Amniotic stem cell (primary cell): Measurements from ENCODE around the gene LYSMD4.
"Not testable (repeated sequence)": the region's sequence is repeated elsewhere in the genome, so short reads cannot be mapped to it uniquely, and the experiment has no call there.

ENCODE experiments used
- DNase-seq: peaks from one replicate; lab custom pipeline; 2025; lab: John Stamatoyannopoulos, UW

Gene LYSMD4

DNA sequence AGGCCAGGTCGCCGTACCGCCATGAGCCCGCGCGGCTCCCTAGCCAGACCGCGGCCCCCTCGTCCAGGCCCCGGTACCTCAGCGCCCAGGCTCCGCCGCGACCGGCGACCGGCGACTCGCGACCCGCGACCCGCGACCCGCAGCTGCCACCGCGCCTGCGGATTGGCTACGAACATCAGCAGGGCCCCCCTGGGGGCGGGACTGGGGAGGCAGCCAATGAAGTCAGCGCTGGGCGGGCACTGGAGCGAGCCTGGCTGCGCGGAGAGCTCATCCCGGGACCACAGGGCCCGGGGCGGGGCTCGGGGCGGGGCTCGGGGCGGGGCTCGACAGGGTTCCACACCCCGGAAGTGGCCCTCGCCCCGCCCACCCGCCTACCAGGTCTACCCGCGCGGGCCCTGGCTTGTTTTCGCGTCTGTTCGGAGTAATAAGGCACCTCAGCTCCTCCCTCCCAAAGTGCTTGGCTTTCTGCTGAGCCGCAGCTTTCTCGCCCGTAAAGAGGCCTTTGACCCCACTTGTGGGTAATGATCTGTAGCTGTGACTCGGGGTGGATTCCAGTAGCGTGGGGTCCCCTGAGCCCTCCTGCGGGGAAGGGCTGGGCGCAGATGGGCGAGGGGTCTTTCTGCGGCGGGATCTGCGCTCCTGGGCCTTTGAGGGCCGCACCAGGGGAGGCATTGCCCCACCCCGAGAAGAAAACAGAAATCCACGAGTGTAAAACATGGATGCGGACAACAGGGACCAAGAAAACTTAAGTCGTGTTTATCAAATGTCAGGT is at the start of gene LYSMD4:
Gene LYSMD4 (minus strand): TSS at position 170 of the 772 bp plus-strand sequence. CDS start 1,438 bp downstream, outside the sequence.
- peak; percentile 71 for DNase-seq

DNA sequence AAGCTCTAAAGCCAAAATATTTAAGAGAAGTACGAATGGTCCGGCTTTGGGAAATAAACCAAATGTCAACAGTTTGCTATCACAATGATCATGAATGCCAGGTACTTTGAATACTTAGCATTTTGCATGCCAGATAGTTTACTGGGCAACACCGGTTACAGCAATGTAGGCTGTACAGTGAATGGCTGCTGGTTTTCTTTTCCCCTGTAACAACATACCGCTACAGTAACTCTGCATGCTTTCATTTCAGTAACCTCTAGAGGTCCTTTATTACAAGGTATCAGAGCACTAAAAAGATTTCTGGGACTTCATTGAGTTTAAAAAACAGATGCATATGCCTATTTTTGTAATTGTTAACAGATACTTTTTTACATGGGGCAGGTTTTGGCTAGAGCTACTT is 48.8 kb upstream of the LYSMD4 start:
- DNase-seq = not testable (repeated sequence)

DNA sequence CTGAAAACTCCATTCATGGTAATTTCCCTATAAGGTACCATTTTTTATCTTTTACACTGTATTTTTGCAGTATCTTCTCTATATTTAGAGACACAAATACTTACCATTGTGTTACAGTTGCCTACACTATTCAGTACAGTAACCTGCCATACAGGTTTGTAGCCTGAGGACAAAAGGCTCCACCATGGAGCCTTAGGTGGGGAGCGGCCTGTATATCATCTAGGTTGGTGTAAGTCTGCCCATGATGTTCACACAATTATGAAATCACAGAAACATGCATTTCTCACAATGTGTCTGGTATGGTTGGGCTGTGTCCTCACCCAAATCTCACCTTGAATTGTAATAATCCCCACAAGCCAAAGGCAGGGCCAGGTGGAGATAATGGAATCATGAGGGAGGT is 43.9 kb upstream of the LYSMD4 start:
- DNase-seq = no peak

DNA sequence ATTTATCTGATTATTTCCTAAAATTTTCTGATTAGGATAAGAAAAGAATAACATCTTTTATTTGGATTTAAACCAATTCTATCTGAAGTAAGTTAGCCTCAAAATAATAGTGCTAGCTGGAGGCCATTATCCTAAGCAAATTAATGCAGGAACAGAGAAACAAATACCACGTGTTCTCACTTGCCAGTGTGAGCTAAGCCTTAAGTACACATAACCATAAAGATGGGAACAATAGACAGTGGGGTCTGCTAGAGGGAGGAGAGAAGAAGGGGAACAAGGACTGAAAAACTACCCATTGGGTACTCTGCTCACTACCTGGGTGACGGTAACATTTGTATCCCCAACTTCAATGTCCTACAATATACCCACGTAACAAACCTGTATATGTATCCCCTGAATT is 31.3 kb upstream of the LYSMD4 start:
- DNase-seq = no peak

DNA sequence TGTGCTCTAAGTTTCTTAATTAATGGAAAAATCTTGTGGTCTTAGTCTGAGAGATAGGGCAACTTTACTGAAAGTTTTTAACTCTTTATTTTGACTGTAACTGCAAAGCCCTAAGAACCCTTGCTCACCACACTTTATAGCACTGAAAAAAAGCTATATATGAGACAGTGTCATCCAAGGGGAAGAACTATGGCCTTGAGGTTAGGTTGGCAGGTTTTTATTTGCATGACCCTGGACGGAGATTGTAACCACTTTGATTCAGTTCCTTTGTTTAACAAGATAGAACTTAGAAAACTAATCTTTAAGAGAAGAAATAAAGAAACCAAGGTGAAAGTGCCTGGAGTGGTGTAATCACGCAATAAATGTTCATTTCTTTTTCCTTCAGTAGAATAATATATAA is 30.6 kb upstream of the LYSMD4 start:
- DNase-seq = no peak

DNA sequence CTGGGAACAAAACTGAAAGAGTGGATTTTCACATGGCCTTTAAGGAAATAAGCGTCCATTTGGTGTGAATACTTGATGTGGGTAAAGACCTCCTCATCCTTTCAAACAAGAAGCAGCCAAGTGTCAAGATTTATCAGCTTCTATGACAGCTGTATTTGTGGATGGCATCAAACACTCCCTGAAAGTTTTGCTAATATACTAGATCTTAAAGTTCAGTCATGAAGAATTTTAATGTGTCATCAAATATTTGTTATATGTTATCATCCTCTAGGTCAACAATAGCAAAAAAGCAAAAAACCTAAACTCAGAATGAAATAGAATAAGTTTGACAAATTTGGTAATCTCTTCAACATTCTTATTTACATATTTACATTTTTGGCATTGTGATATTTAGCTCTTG is 29.1 kb upstream of the LYSMD4 start:
- no peak for DNase-seq

DNA sequence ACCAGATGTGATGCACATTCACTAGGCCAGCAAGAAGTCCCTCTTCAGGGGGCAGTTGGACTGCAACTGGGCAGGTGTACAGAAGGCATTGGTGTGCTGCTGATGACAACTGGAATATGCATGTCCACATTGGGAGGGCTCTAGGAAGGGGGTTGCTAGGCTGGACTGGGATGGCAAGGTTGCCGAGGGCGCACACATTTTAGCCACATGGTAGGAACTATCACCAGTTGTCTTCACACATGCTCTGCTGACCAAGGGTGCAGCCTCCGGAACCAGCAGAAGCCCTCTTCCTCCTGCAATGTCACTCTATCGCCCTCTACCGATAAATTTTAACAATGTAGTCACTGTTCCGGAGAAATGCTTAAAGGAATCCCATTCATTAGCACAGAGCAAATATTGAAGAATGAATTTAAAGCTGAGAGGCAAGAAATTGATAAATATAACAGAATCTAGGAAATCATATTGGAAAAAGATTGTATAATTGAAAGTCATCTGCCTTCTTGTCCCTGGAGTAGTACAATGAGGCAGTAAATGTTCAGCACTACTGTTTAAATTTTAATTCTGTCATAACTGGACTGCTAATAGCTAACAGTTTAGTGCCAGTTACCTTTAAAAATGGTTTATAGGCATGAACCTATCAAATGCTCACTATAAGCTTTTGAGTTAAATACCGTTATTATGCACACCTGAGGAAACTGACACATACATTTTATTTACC is 22.6 kb upstream of the LYSMD4 start:
- peak; percentile 42 for DNase-seq

DNA sequence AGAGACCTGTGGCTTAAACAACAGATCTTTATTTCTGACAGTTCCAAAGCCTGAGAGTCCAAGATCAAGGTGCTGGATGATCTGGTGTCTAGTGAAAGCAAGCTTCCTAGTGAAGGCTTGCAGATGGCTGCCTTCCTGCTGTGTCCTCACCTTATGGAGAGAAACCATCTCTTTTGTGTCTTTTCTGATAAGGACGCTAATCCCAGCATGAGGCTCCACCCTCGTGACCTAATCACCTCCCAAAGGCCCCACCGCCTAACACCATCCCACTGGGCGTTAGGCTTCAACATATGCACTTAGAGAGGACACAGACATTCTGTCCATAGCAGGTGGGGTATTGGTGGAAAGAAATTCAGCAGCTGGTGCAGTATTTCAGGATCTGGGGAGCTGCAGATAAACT is 19.8 kb upstream of the LYSMD4 start:
- no peak for DNase-seq

DNA sequence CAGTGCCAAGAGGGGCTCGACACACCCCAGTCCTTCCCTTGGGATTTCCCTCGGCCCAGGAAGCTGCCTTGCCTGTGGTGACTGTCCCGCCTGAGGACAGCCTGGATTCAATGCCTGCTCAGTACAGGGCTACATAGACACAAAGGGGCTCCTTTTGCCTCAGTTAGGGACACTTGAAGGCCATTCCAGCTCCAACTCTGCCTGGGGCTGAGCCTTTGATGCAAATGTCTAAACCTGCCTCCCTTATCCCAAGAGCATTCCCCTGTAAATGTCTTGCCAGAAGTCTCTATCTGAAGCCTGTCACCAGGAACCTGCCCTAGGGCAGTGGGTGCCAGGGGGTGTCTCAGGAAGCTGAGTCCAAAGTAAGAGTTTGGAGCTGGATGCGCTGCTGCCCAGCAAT is 19.3 kb upstream of the LYSMD4 start:
- DNase-seq = no peak

DNA sequence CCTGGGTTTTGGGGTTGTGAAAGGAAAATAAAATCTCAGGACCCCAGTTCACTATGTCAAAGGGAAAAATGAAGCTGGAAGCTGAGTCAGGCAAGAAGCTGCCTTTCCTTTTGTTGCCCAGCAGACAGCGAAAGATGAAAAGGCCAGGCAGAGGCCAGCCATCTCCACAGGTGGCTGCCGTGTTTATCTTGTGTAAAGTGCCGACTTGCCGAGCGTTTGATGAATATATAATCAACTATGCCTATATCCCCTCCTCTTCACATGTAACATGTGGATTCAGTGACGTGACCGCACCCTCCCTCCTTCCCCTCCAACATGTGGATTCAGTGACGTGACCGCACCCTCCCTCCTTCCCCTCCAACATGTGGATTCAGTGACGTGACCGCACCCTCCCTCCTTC is 17.1 kb upstream of the LYSMD4 start:
- DNase-seq = not testable (repeated sequence)

DNA sequence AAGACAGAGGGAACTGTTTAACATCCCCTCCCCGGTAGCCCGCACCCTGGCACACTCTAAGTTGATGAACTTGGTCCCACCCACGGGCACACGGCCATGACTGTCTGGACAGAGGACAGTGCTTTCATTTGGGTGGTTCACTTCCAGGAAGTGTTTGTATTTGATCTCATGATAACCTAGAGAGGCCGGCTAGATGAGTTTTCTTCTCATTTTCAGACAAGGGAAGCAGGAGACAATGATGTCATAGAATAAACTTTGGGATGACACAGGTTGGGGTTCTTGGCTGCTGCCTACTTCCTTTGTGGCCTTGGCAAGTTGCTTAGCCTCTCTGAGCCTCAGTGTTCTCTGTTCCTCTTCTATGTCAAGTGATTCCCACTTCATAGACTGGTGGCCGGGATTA is 16.1 kb upstream of the LYSMD4 start:
- no peak for DNase-seq

DNA sequence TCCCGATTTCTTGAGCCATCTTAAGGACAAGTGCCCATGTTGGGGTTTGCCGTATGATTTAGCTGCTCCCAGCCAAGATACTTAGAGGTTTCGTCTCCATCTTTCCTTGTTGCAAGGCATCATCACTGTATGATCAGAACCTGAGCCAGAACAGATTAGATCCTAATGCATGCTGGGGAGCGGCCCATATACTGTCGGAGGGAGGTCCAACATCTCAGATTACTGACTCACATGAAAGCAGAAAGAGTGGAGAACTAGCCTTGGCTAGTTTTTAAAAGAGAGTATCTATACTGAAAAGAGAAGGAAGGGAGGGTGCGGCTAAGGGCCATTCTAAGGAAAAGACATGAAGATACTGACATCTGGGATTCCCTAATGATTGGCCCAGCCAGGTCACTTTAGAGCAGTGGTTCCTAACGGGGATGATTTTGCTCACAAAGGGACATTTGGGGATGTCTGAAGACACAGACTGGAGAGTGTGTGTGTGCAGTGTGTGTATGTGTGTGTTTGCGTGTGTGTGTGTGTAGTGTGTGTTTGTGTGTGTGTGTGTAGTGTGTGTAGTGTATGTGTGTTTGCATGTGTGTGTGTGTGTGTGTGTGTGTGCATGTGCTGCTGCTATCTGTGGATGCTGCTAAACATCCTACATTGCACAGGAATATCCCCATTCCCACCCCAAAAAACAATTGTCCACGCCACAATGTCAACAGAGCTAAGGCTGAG is 12.3 kb upstream of the LYSMD4 start:
- DNase-seq = no peak

DNA sequence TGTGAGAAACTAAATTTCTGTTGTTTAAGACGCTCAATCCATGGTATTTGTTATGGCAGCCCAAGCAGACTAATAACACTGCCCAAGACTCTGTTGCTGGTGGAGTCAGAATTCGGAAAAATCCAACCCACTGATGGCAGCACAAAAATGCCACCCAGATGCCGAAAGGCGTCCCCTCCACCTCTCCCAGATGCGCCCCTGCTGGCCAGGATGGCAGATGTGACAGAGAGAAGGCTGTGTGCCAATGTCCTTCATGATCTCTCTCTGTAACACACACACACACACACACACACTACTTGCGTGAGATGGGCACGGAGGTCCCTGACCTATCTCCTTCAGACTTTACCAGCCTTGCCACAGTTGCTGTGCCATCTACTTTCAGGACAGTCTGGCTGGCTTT is 10.9 kb upstream of the LYSMD4 start:
- no peak for DNase-seq

DNA sequence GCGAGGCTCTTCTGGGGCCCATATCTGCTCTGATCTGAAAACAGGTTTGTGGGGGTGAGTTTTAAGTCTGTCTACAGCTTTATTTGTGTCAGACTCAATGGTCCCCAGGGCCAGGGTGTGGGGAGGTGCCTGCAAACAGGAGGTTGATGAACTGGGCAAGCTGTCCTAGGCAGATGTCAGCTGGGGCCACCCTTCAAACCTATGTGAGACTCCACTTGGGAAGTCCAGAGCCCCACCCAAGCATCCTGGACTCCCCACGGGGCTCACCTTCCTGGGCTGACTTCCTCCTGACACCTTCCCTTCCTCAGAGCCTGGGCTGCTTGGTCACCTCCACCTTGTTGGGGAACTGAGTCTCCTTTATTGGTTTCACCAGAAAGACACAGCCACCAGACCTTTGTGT is 8.6 kb upstream of the LYSMD4 start:
- no peak for DNase-seq

DNA sequence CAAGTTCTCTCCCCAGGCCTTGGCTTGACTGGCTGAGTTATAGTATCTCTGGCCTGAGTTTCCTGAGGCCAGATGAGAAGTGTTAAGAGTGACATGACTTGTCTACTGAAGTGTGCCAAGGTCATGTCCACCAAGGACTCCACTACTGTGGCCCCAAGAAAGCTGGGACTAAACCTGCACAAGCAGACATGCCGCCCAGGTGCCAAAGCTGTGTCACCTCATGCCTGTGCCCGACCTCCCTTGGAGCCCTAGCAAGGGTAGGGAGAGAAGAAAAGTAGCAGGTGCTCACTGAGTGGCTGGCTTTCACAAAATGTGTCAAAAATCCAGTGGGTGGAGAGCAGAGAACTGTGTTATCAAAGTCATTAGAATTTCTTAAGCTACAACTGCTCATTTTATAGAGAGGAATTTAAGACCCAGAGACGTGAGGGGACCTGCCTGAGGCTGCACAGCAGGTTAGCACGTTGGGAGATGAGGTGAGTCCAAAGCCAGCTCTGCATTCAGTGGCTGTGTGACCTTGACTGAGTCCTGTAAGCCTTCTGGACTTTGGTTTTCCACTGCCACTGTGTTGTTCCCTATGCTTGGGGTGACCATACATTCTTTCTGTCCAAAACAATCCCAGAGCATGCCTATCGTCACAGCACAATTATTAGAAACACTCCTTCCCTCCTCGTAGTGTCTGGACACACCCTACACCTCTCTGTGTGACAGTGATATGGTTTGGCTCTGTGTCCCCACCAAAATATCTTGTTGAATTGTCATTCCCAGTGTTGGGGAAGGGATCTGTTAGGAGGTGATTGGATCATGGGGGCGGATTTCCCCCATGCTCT is 5.0 kb upstream of the LYSMD4 start:
- DNase-seq = no peak

DNA sequence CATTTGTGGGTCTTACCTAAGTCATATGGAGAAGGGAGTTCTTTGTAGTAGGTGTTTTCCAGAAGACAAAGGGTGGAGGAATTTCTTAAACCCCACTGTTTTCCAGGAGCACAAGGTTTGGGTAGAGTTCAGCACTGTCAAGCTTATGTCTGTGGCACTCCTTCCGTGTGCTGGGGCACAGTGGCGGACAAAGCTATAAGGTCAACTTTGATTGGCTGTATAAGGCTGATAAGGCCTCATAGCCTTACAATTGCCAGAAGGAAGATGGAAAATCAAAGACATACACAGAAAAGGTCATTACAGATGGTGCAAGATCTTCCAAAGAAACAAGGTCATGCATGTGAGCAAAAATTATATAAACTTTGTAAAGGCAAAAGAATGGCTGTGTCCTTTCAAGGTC is 3.5 kb upstream of the LYSMD4 start:
- no peak for DNase-seq

DNA sequence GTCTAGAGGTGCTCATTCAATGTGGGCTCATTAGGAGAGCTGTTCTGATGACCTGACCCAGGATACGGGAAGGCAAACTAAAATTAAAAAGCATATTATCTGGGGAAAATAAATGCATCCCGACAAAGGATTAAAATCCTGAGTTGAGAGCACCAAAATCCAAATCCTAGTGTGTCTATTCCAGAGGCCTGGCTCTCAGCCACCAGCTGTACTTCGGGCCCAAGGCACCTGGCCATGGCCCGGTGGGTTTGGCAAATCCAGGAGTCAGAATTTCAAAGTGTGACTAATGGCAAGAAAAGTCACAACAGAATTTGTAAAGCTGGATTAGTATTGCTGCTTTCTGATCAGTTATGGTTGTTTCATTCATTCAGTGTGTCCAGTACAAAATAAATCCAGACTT is 2.6 kb upstream of the LYSMD4 start:
- DNase-seq = no peak

DNA sequence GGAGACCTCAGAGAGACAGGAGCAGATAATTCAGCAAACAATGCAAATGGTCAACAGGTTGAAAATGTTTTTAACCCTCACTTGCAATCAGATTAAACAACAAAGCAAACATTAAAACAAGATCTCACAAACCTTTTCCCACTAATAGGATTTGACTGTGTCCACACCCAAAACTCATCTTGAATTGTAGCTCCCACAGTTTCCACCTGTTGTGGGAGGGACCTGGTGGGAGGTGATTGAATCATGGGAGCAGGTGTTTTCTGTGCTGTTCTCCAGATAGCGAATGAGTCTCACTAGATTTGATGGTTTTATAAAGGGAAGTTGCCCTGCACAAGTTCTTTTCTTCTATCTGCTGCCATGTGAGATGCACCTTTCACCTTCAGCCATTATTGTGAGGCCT is 1.3 kb upstream of the LYSMD4 start:
- DNase-seq = no peak

DNA sequence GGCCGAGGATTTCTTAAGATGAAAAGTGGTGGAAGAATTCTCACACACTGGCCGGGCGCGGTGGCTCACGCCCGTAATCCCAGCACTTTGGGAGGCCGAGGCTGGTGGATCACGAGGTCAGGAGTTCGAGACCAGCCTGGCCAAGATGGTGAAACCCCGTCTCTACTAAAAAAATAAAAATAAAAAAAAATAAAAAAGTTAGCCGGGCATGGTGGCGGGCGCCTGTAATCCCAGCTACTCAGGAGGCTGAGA is 729 bp upstream of the LYSMD4 start:
- DNase-seq = not testable (repeated sequence)

DNA sequence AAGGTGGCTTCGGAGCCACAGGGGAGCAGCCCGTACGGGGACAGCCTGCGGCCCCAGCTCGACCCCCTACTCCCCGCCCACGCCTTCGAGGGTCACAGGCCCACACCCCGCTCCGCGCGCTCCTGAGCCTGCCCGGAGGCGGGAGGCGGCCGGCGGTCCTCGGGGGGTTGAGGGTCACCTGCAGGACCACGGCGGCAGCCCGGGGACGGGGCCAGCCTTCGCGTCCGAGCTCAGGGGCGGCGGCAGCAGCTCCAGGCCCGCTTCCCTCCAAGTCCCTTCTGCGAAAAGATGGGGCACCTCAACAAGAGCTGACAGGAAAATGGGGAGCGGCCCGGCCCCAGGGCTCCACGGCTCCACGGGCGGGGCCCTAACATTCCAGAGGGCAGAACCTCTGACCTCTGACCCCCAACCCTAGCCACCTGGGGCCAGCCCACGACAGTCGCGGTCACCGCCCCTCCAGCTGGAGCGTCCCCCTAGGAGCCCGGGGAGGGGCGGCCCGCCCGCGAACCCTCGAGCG is 428 bp downstream of the LYSMD4 start:
- DNase-seq = no peak

DNA sequence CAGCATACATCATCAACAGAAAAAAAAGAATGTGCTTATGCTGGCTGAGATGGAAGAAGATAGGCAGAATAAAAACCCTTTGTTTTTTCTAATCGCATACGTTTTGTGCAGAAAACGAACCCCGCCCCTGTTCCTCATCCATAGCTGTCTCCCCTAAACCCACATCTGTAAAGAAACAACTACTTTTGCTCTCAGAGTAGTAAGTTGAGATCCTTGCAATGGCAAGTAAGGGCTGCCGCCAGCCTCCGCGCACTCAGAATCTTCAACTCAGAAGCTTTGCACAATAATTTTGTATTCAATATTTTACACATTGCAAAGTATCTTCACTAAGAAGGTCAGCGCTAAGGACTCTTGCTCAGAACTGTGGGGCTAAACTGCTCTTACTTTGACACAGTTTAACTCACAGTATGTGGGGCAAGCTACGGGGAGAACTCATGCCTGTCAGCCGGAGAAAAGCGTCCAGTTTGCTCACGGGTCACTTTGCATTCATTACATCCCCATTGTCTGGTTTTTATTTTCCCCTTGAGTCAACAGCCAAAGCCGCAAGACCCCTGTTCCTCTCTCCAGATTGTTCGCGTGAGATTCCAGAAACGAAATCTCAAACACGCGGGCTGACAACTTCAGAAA is 1.0 kb downstream of the LYSMD4 start:
- DNase-seq = no peak
